Measurements from ENCODE around the gene SFXN5.

DNA sequence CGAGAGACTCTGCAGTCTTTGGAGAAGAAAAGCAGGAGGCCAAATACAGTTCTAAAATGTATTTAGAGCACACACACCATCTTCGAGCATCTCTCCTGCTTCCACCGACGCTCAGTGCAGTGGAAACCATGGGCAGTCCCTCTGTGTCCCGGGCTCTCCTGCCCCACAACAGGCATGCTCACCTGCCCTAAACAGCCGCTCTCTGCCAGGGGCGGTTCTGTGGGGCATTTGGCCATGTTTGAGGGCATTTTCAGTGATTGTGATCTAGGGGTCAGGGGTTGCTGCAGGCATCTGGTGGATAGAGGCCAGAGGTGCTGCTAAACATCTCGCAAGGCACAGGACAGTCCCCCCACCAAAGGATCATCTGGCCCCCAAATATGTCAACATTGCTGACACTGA is 98.4 kb downstream of the SFXN5 start:
- TF ChIP-seq, protein P1, sequence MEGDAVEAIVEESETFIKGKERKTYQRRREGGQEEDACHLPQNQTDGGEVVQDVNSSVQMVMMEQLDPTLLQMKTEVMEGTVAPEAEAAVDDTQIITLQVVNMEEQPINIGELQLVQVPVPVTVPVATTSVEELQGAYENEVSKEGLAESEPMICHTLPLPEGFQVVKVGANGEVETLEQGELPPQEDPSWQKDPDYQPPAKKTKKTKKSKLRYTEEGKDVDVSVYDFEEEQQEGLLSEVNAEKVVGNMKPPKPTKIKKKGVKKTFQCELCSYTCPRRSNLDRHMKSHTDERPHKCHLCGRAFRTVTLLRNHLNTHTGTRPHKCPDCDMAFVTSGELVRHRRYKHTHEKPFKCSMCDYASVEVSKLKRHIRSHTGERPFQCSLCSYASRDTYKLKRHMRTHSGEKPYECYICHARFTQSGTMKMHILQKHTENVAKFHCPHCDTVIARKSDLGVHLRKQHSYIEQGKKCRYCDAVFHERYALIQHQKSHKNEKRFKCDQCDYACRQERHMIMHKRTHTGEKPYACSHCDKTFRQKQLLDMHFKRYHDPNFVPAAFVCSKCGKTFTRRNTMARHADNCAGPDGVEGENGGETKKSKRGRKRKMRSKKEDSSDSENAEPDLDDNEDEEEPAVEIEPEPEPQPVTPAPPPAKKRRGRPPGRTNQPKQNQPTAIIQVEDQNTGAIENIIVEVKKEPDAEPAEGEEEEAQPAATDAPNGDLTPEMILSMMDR (conservative IDR thresholded peaks at IDR 0.05 in 1 of 2, IDR thresholded peaks at IDR 0.05 in 1 of 2; ENCODE audit: extremely low read depth in 1 of 2, insufficient read depth in 1 of 2, low read depth in 1 of 2, low read length in 2 of 2), result no peak
- no peak for TF ChIP-seq EZH2 (IDR thresholded peaks at IDR 0.05; ENCODE audit: borderline replicate concordance, low read length)
